HG03196 (cell line): Measurements from ENCODE around the gene ANO7.

Experiments used
- ATAC-seq: cut with Tn5 transposase; IDR thresholded peaks from one replicate; pipeline ENCODE4 v1.9.1; 2021; ENCODE audit not compliant: unreplicated experiment

Gene ANO7

DNA sequence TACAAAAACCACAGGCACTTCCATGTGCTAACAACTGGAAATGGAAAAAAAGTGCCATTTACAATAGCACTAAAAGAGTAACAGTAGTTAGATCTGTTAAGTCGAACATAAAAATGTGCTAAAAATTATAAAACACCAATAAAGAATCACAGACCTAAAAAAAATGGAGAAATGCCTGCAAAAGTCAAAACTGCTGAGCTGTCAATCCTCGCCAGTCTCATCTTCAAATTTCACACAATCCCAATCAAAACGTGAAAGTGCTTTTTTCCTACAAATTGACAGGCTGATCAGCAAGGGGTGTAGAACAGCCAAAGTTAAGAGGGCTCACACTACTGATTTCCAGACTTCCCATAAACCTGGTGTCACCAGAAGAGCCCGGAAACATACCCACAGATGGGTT, 53.2 kb downstream of the ANO7 start:
- no peak for ATAC-seq

DNA sequence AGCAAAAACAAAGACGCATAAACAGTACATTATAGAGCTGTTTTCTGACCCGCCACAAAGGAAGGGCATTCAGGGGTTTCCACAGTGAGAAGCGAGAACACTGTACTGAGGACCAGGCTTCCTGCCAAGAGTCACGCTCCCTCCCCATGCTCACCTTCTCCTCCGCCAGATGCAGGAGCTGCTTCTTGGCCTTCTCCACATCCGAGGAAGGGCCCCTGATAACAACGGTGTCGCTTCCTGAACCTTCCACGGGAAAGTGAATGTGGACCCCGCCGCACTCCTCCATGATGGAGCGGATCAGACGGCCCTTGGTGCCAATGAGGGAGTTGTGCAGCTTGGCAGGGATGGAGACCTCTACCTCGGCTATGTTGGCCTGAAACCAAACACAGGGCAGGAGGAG, 53.8 kb downstream of the ANO7 start:
- ATAC-seq, result no peak

DNA sequence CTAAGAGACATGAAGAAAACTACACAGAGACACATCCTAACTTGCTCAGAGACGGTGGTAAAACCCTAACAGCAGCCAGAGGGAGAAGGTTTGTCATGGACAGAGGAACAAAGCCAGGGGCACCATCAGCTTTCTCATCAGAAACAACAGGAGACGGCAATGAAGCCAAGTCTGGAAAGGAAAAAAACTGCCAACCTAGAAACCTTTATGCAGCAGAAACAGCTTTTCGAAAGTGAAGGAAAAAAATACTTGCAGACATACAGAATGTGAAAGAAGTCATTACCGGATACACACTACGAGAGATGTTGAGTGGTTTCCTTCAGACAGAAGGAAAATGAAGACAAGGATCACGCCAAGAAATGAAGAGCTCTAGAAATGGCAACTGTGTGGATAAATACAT, 55.9 kb downstream of the ANO7 start:
- no peak for ATAC-seq

DNA sequence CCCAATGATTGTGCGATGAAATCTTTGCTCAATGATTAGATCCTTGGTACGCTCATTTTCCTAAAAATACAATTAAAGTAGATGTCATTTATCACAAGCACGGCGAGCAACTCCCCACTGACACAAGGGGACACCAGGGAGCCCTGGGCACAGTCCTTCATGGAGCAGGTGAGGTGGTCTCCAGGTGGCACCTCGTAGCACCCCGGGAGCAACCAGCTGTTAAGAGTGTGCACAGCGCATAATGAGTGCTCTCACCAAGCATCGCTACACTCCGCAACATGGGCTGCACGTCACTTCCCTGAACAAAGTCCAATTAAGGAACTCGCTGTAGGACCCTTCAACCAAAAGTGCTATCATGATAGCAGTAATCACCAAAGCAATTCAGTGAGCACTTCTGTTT, 59.8 kb downstream of the ANO7 start:
- no peak for ATAC-seq

DNA sequence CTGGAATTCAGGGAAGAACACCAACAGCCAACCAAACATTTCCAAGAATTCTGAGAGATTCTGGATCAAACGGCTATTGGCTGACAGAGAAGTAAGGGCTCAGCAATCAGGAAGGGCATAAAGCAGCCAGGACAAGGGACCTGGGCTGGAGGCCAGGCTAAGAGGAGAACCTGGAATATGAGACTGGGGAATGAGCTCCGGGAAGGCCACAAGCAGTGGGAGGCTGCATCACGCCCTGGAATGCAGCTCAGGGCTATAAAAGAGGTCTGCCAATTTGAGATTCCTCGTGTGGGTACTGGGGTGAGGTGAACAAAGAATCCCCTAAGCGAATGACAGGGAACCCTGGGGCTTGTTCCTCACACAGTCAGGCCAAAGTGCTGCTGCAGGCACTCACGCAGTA, 60.4 kb downstream of the ANO7 start:
- ATAC-seq, result no peak

DNA sequence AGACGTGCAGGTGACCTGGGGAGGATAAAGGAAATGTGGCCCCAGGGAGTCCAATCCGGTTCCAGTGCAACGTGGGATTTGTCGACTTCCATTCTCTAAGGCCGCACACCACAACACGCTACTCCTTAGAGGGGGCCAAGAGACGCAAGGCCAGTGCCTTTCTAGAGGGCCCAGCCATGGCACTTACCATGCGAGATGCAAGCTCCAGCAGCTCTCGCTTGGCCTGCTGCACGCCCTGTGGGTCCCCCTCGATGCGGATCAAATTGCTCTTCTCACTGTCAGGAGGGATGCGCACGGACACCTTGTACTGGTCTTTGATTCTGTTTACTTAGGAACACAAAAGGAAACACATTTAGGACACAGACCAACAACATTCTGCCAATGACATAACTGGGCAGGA, 61.2 kb downstream of the ANO7 start:
- no peak for ATAC-seq

DNA sequence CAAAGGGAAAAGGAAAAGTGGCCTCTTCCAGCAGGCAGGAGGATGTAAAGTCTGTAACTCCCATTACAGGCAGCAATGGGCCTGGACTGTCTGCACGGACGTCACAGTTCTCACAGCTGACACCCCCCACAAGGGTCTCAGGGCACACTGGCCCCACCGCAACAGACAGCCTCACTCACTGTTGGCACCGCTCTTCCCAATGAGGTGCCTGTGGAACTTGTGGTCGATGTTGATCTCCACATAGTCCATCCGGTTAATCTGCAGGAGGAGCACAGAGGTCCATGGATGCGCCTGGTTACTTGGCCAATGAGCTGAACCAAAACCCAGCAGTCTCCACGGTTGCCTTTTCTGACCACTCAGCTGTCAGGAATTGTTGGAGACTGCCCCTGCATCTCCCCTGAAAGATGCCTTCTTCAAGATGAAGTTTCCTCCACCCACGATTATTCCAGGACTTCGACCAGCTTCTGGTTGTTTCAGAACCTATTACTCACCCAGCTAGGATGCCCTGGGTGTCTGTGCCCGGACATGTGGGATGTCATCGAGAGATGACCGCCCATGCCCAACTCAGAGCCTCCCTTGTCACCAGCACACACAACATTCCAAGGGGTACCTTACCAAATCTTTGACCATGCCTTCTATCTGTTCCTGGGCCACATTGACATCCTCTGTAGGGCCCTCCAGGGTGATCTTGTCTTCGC, 64.5 kb downstream of the ANO7 start:
- no peak for ATAC-seq

DNA sequence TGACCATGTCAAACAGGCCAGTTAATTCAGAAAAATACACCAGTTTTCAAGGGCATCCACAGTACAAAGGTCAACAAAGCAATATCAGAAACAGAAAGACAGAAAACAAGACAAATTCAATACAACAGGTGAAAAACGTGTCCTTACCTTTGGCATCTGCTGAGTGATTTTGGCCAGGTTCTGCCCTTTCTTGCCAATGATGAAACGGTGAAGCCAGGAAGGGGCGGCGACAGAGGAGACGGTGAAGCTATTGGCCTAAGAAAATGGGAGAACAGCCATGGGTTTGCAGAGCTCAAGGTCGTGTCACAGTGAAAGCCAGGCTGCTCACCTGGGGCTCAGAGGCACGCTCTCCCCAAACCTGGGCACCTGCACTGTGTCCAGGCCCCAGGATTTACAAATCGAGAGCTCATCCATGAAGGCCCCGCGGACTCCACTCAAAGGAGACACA, 66.5 kb downstream of the ANO7 start:
- no peak for ATAC-seq

DNA sequence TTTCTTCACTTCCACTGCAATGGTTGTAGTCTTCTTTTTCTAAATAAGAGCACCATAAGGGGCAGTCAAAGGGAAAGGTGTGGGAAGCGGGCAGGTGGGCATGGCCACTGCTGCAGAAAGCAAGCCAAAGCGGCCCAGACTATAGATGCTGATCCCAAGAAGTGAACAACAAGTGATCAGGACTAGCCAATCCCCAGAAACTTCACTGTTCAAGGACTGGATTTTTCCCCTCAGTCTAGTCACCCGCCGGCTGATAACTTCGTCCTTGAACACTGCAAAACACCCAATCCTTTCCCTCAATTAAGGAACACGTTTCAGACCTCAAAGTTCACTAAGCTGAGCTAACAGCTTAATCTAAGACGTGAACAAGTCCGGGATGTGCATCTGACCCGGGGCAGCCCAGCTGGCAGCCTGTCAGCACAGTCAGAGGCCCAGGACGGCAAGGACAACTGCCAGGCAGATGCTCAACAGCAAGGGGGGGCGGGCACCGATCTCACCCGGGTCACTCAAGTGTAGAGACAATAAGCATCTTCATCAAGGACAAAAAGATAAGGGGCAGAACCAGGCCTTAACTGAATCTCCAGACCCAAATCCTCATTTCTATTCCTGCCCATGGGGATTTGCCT, 67.2 kb downstream of the ANO7 start:
- no peak for ATAC-seq

DNA sequence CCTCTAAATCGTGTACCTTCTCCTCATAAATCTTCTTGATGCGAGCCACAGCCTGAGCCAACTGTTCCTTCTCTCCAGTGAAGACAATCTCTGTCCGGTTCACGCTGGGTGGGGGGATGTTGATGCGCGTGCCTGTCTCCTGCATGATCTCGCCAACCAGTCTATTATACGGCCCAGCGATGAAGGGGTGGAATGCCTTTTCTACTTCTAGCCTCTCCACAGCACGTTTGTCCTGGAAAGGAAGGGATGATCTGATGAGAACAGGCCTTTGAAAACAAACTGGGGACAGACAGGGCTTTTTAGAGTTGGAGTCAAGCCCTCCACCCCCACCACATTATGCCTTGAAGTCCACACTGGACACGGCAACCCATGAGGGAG, 67.7 kb downstream of the ANO7 start:
- no peak for ATAC-seq

DNA sequence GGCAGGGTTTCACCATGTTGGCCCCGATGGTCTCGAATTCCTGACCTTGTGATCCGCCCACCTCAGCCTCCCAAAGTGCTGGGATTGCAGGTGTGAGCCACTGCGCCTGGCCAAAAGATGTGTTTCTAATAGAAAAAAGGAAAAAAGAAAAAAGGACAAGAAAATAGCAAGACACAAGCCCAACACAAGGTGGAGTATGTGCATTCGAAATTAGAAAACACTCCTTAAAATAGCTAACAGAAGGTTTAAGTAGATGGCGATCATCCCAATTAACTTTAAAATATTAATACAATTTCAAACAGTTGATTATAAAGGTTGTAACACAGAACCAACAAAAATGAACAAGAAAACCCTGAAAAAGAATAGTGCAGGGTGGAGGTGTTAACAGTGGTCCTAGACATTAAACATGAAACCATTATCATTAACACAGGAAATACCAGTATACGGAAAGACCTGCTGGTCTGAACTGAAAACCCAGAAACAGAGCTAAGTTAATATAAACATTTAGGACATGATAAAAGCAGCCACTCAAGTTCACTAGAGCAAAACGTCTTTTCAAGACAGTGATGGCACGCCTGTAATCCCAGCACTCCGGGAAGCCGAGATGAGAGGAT, 69.0 kb downstream of the ANO7 start:
- ATAC-seq, result no peak

DNA sequence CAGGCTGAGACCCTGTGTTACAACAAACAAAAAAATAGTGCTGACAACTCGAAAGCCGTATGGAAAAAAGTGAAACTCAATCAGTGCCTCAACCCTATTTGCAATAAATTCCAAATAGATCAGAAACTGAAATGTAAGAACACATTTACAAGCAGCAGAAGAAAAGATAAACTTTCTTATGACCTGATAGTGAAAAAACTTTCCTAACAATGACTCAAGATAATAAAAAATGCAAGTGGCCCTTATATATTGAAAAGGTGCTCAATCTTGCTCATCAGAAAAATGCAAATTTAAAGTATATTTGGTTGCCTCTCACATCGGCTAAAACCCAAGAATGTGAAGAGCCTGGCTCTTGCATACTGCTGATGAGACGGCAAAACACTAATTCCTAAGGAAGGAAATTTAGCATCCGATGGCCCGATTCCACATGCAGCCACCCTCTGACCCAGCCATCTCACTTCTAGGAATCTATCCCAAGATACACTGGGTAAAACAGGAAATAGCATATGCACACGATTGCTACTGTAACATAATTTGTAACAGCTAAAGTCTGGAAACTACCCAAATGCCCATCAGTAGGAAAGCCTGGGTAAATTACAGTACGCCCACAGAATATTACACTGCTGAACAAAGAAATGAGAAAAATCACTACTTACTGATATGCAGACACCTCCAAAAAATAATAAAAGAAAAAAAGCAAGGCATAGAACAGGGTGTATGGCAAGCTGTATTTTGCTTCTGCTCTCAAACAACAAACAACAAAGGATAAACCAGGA, 70.2 kb downstream of the ANO7 start:
- no peak for ATAC-seq

DNA sequence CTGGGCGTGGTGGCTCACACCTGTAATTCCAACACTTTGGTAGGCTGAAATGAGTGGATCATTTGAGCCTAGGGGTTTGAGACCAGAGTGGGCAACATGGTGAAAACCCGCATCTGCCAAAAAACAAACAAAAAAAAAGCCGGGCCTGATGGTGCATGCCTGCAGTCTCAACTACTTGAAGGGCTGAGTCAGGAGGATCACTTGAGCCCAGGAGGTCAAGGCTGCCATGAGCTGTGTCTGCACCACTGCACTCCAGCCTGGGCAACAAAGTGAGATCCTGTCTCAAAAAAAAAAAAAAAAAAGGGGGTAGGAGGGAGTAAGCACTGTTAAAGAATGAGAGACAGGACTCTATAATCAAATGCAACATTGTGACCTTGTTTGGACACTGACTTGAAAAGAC, 72.4 kb downstream of the ANO7 start:
- ATAC-seq, result no peak

DNA sequence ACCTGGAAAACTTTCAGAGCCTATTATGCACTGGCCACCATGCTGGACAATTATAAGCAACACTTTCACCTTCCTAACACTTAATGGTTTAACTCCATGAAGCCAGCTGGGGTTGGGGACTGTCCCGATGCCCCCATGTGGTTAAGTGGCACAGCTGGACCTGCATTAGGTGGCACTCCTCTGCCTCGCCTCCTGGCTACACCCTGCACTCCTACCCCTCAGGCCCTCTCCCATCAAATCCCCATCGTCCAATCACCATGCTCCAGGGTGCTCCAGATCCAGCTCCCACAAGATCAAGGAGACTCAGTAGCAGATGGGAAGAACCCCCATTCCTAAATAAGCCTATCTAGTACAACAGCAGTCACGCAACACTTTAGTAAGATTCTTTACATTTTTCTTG, 73.2 kb downstream of the ANO7 start:
- ATAC-seq, result no peak

DNA sequence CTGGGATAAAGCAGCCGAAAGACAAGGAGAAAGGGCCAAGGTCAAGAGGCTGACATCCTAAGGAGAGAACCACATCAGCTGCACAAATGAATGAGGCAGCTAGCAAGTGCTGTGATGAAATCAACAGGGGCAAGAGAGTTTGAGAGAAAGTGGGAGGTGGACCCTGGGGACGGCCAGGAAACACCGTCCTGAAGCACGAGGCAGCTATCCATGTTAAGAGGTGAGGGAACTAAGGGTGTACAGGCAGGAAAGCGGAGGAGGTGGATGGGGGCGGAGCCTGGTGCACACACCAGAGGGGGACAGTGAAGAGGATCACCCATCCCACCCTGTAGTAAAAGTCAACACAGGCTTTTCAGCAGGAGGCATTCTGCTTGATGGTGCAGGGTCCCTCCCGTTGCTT, 74.6 kb downstream of the ANO7 start:
- no peak for ATAC-seq

DNA sequence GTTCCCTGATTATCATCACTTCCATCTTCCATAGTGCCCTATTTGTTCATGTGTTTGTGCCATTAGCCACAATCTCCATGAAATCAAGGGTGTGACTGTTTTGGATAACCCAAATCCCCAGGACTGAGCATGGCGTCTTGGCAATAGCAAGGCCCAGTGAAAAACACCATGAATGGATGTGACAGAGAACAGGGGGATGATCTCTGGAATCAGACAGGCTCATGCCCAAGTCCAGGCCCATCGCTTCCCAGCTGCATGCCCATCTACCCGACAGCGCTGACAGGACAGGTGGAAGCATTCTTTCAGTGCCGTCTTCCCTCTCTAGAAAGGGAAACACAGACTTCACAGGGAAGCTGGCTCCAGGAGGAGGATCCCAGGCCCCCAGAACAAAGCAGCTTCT, 77.0 kb downstream of the ANO7 start:
- ATAC-seq, result no peak

DNA sequence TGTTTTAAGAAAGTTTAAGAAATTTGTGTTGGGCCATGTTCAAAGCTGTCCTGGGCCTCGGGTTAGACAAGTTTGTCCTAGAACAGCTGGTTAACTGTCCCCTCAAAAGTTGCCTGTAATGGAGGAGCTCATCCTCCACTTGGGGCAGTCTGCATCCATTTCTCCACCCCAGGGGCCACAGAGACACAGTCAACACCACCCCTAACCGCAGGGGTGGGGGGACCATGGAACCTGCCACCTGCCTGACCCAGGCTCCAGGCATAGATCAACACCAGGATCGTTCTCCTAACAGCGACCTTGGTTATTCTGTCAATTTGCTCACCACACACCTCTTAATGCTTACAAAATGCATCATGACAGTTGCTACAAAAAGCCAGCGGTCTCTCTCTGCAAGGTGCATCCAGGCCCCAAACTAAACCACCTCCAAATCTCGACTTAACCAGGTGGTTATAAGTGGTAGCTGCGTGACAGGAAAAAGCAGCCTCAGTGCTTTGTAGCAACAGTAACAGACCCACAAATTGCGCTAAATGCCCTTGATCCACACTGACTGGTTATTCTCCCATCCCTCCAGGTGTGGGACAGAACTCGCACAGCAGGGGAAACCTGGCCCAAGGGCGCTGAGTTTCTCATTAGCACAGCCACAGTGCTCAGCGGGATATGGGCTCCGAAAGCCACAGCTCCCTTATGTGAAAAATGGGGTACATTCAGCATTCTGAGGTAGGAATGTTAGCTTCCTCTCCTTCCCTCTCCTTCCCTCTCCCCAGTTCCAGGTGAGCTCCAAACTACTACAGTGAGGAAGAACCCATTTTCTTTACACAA, 79.0 kb downstream of the ANO7 start:
- no peak for ATAC-seq

DNA sequence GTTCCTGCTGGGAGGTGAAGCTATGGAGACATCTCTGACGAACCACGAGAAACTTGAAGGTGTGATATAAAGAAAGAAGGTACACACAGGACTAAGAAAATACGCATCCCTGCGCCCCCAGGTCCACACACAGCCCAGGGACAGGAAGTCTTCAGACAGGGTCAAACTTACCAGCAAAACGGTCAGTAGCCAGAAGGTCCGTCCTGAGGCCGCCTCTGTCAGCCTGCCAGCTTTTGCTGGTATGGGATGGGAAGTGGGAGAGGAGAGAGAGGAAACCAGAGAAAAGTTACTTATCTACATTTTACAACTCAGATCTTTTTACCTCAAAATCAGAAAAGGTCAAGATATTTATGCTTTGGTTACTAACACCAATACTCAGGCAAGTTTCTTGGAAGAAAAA, 79.8 kb downstream of the ANO7 start:
- no peak for ATAC-seq

DNA sequence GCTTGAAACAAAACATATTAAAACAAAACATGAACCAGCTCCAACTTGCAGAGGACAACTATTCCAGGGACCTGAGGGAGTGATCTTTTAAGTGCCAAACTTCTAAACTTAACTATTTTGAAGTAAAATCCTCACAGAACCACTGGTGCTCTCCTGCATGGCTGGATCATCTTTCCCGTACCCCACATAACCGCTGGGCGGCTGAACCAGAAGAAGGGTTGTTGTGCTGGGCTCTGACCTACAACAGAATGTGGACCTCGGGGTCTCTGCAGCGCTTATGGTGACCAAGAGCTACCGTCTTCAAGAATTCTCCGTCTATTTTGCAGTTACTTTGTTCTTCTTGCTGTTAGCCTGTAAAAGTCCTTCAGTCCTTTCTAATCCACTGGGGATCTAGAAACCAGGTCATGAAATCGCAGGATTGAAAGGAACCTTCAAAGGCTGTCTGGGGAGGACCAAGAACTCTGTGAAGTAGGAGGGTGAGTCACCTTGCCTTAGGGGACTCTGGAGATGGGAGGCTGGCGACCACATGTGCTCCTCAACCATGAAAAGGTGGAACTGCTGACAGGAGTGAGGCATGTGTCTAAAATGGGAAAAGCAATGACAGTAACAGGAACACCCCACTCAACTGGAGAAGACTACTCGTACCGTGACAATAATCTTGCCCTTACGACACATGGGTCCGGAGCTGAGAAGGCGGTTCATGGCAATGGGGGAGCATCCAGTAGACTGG, 80.4 kb downstream of the ANO7 start:
- no peak for ATAC-seq
